K562 (cell line): ENCODE data around the gene WDR35. TPM values are rescaled to one million over a fixed set of nuclear protein-coding genes. Genes with fewer than 3 reads are reported as not detected.

Experiments
- CBX2 ChIP-seq: fragments of 200-600 bp; sonication (generic); IDR thresholded peaks from one replicate; pipeline ENCODE4 v1.6.1; 2012; ENCODE audit warnings: mild to moderate bottlenecking, low read length, inconsistent platforms; ENCODE audit not compliant: insufficient read depth, poor library complexity, severe bottlenecking
- EP300 ChIP-seq: IDR thresholded peaks from 2 replicates; pipeline ENCODE4 v1.6.1; 2012; ENCODE audit warnings: low read length, improper control_type of control experiment
- ETV5 ChIP-seq: sonication (generic); formaldehyde crosslinking; IDR thresholded peaks from 2 replicates; pipeline ENCODE4 v1.4.0; 2020; ENCODE audit warnings: low read depth, mild to moderate bottlenecking, missing genetic modification reagents
- HEY1 ChIP-seq: fragments of 250-450 bp; sonication (Bioruptor Pico); IDR thresholded peaks from 2 replicates; pipeline ENCODE4 v1.5.0; 2020; ENCODE audit warnings: mild to moderate bottlenecking, moderate library complexity, borderline replicate concordance
- KAT7 ChIP-seq: sonication (generic); formaldehyde crosslinking; IDR thresholded peaks from 2 replicates; pipeline ENCODE4 v1.8.0; 2022; ENCODE audit warnings: missing genetic modification reagents, mild to moderate bottlenecking, borderline replicate concordance
- MAFF ChIP-seq: IDR thresholded peaks from 2 replicates; pipeline ENCODE4 v1.6.1; 2012; ENCODE audit warnings: low read length, improper control_type of control experiment
- MYC ChIP-seq, 2 experiments: fragments of 250-450 bp in 1 of 2; sonication (Bioruptor Pico) in 1 of 2; IDR thresholded peaks; 2 replicates each; pipeline versions ENCODE4 v1.5.1 to v1.6.1; 2012 to 2021; ENCODE audit warnings: low read depth in 2 of 2, borderline replicate concordance in 1 of 2, improper control_type of control experiment in 1 of 2, low read length in 1 of 2, mild to moderate bottlenecking in 1 of 2, moderate library complexity in 1 of 2
- NFIC ChIP-seq: fragments of 450-650 bp; IDR thresholded peaks from 2 replicates; pipeline ENCODE4 v1.6.1; 2017; ENCODE audit warnings: mild to moderate bottlenecking, inconsistent platforms
- PHB ChIP-seq: fragments of 250-450 bp; sonication (Bioruptor Pico); IDR thresholded peaks from 2 replicates; pipeline ENCODE4 v1.5.0; 2021
- RBM25 ChIP-seq: fragments of 200-400 bp; formaldehyde crosslinking; IDR thresholded peaks from 2 replicates; pipeline ENCODE4 v1.6.1; 2018; ENCODE audit warnings: low read length, low read depth, moderate library complexity; ENCODE audit not compliant: severe bottlenecking
- SOX6 ChIP-seq: fragments of 450-650 bp; IDR thresholded peaks from 2 replicates; pipeline ENCODE4 v1.6.1; 2014; ENCODE audit warnings: mild to moderate bottlenecking
- SPI1 ChIP-seq: IDR thresholded peaks from 2 replicates; pipeline ENCODE4 v1.6.1; 2011; ENCODE audit warnings: low read depth, low read length, control low read depth, borderline replicate concordance
- TAF9B ChIP-seq: fragments of 450-650 bp; IDR thresholded peaks from 2 replicates; pipeline ENCODE4 v1.6.1; 2018; ENCODE audit warnings: mild to moderate bottlenecking; ENCODE audit not compliant: partially characterized antibody
- ZNF133 ChIP-seq: fragments of 250-450 bp; sonication (Bioruptor Pico); IDR thresholded peaks from 2 replicates; pipeline ENCODE4 v1.4.0; 2020; ENCODE audit warnings: mild to moderate bottlenecking
- ZNF584 ChIP-seq: fragments of 200-800 bp; sonication (Bioruptor generic); IDR thresholded peaks from 2 replicates; pipeline ENCODE4 v1.6.1; 2016; ENCODE audit warnings: low read depth, mild to moderate bottlenecking, missing genetic modification characterization, missing compliant biosample characterization
- ZNF766 ChIP-seq: fragments of 200-800 bp; sonication (Bioruptor generic); conservative IDR thresholded peaks from 2 replicates; pipeline ENCODE4 v1.6.1; 2016; ENCODE audit warnings: missing genetic modification characterization, missing compliant biosample characterization
- ZSCAN29 ChIP-seq: fragments of 450-650 bp; IDR thresholded peaks from 2 replicates; pipeline ENCODE4 v1.6.1; 2017
- polyA plus RNA-seq, 8 experiments: library from polyadenylated mRNA; depleted of rRNA in 4 of 8; stranded (reverse) in 5 of 8; unstranded in 3 of 8; fragments of >200 nt; fragmentation: Nextera tagmentation in 2 of 8; fragmentation: Illumina TruSeq in 1 of 8; extraction: Ambion mirVana in 2 of 8; extraction: Trizol in 1 of 8; gene quantifications; 2 replicates each; pipeline versions ENCODE4 v1.2.1 to v1.2.3, GENCODE V29; 2011 to 2014; ENCODE audit warnings: inconsistent platforms in 1 of 8, missing spikeins in 1 of 8
- total RNA-seq, 7 experiments: library from RNA; depleted of rRNA in 6 of 7; stranded (reverse); fragments of >200 nt in 6 of 7; fragmentation: Illumina TruSeq in 2 of 7; extraction: Trizol in 2 of 7; gene quantifications; 2 replicates each; pipeline versions ENCODE4 v1.2.1 to v1.2.3, GENCODE V29; 2011 to 2021; ENCODE audit warnings: low replicate concordance in 1 of 7
- TF ChIP-seq, protein P1 (sequence below): fragments of 450-650 bp; formaldehyde crosslinking; IDR thresholded peaks from 2 replicates; pipeline ENCODE4 v1.4.0; 2022; ENCODE audit warnings: missing genetic modification characterization
- TF ChIP-seq, protein P2 (sequence below), 2 experiments: fragments of 450-650 bp; conservative IDR thresholded peaks; 2 replicates each; pipeline ENCODE4 v1.6.1; 2017; ENCODE audit warnings: mild to moderate bottlenecking in 2 of 2, moderate library complexity in 2 of 2
- TF ChIP-seq, protein P3 (sequence below): IDR thresholded peaks from 2 replicates; pipeline ENCODE4 v1.6.1; 2012; ENCODE audit warnings: low read depth, low read length, improper control_type of control experiment, borderline replicate concordance

WDR35 gene
- total and polyA plus RNA-seq, 9 of the 15 experiments (the other 6 are each of a cell fraction or from before 2014, with no cell fraction given): 3.3 to 13.1 (median 8.0) TPM

DNA sequence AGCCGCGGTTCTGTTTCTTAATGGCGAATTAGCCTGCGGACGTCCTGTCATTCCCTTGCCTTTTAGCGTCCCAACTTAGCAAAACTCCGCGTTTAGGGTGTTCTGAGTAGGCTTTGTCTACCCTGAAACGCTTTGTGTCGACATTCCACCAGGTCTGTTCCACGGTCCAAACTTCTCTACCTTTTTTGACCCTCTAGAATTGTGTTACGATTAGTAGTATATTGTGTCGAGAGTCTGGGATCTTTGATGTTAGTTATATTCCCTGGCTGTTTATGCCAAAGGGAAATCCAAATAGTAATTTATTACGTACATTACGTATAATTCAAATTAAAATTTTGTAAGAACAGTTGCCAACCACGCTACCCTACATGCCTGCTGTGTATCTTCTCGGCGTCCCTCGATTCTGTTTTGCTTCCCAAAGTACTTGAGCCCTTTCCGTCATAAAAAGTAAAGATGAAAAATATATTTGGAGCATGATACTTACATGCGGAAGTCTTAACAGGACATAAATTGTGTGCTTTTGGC lies 87.6 kb downstream of the WDR35 start (continued):
- TF ChIP-seq, protein P1, sequence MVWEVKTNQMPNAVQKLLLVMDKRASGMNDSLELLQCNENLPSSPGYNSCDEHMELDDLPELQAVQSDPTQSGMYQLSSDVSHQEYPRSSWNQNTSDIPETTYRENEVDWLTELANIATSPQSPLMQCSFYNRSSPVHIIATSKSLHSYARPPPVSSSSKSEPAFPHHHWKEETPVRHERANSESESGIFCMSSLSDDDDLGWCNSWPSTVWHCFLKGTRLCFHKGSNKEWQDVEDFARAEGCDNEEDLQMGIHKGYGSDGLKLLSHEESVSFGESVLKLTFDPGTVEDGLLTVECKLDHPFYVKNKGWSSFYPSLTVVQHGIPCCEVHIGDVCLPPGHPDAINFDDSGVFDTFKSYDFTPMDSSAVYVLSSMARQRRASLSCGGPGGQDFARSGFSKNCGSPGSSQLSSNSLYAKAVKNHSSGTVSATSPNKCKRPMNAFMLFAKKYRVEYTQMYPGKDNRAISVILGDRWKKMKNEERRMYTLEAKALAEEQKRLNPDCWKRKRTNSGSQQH (CRISPR knock-in tag): no peak
- peak; percentile 78 for TF ChIP-seq TAF9B
- no peak for TF ChIP-seq CBX2
- TF ChIP-seq ZNF766 (CRISPR knock-in tag): peak; percentile 52
- no peak for TF ChIP-seq RBM25
- peak; percentile 4; the same call in 1 of the 2 replicates for TF ChIP-seq ETV5 (CRISPR knock-in tag)
- no peak for TF ChIP-seq MYC (IDR thresholded peaks at IDR 0.05; ENCODE audit: low read depth, low read length)
- TF ChIP-seq MYC (CRISPR knock-in tag; IDR thresholded peaks at IDR 0.05; ENCODE audit: borderline replicate concordance, low read depth): peak; percentile 52; the same call in 1 of the 2 replicates
- 0 out of 2 replicates have a peak, but pooled peaks have one; percentile 13 for TF ChIP-seq ZSCAN29
- TF ChIP-seq, protein P2, sequence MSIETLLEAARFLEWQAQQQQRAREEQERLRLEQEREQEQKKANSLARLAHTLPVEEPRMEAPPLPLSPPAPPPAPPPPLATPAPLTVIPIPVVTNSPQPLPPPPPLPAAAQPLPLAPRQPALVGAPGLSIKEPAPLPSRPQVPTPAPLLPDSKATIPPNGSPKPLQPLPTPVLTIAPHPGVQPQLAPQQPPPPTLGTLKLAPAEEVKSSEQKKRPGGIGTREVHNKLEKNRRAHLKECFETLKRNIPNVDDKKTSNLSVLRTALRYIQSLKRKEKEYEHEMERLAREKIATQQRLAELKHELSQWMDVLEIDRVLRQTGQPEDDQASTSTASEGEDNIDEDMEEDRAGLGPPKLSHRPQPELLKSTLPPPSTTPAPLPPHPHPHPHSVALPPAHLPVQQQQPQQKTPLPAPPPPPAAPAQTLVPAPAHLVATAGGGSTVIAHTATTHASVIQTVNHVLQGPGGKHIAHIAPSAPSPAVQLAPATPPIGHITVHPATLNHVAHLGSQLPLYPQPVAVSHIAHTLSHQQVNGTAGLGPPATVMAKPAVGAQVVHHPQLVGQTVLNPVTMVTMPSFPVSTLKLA (conservative IDR thresholded peaks at IDR 0.05): 0 out of 4 replicates have a peak, but pooled peaks of 1 of the 2 experiments have one; percentile 39
- TF ChIP-seq SOX6: no peak
- no peak for TF ChIP-seq MAFF
- no peak for TF ChIP-seq SPI1
- no peak for TF ChIP-seq HEY1 (CRISPR knock-in tag)
- 0 out of 2 replicates have a peak, but pooled peaks have one; percentile 46 for TF ChIP-seq ZNF584 (CRISPR knock-in tag)
- TF ChIP-seq, protein P3, sequence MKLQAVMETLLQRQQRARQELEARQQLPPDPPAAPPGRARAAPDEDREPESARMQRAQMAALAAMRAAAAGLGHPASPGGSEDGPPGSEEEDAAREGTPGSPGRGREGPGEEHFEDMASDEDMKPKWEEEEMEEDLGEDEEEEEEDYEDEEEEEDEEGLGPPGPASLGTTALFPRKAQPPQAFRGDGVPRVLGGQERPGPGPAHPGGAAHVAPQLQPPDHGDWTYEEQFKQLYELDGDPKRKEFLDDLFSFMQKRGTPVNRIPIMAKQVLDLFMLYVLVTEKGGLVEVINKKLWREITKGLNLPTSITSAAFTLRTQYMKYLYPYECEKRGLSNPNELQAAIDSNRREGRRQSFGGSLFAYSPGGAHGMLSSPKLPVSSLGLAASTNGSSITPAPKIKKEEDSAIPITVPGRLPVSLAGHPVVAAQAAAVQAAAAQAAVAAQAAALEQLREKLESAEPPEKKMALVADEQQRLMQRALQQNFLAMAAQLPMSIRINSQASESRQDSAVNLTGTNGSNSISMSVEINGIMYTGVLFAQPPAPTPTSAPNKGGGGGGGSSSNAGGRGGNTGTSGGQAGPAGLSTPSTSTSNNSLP: no peak
- TF ChIP-seq ZNF133 (CRISPR knock-in tag): no peak
- TF ChIP-seq EP300: no peak
- 0 out of 2 replicates have a peak, but pooled peaks have one; percentile 58 for TF ChIP-seq KAT7 (CRISPR knock-in tag)
- no peak for TF ChIP-seq NFIC
- no peak for TF ChIP-seq PHB (CRISPR knock-in tag)
